GM12878 (cell line): Measurements from ENCODE around the gene NCDN. TPM values are rescaled to one million over a fixed set of nuclear protein-coding genes. Genes with fewer than 3 reads are reported as not detected.

Experiments used
- ATAC-seq: fragments of 200-7000 bp; cut with Tn5 transposase; 3 replicates; pipeline ENCODE4 v1.9.1; 2020; ENCODE audit warnings: mild to moderate bottlenecking, moderate library complexity
- BruUV-seq: library from RNA; stranded (reverse); fragments of 400-500 nt; replicated peaks from 2 replicates; lab custom pipeline; 2021; lab: Mats Ljungman, UMichigan
- CTCF ChIA-PET: fragments of 300-600 bp; sonication (Branson Sonifier 250); formaldehyde crosslinking; extraction: SDS; loops from one replicate; lab custom pipeline; 2021; ENCODE audit warnings: inconsistent platforms; lab: Yijun Ruan, JAX
- POLR2A ChIA-PET: fragments of 350-600 bp; formaldehyde crosslinking; extraction: SDS; loops from one replicate; lab custom pipeline; 2021; ENCODE audit warnings: inconsistent platforms; lab: Charles Lee
- RAD21 ChIA-PET: fragments of 300-600 bp; sonication (Branson Sonifier 250); formaldehyde crosslinking; loops from one replicate; lab custom pipeline; 2023; ENCODE audit warnings: antibody characterized with exemption; ENCODE audit not compliant: unreplicated experiment; lab: Charles Lee
- SMC1A ChIA-PET: fragments of 300-600 bp; sonication (Branson Sonifier 250); formaldehyde crosslinking; loops from one replicate; lab custom pipeline; 2023; ENCODE audit not compliant: unreplicated experiment, uncharacterized antibody; lab: Charles Lee
- DNase-seq: peaks from one replicate; pipeline ENCODE4 v3.0.0-alpha.2; 2011; ENCODE audit warnings: low read depth, low spot score
- FAIRE-seq: peaks from 3 replicates; lab custom pipeline; 2011; peaks lifted over from hg19 to GRCh38; lab: Jason Lieb, UNC
- H2AFZ ChIP-seq: 2 replicates; pipeline ENCODE4 v1.6.0; 2011; ENCODE audit warnings: low read depth, low read length, control low read depth; ENCODE audit not compliant: control insufficient read depth
- H3K27ac ChIP-seq: 2 replicates; pipeline ENCODE4 v1.5.1; 2011; ENCODE audit warnings: control low read depth; ENCODE audit not compliant: control insufficient read depth, insufficient read depth
- H3K27me3 ChIP-seq, 2 experiments: replicated peaks in 1 of 2; 2 replicates each; pipeline versions ENCODE4 v1.6.0 to v1.6.1; 2011; ENCODE audit warnings: low read length in 1 of 2; ENCODE audit not compliant: control insufficient read depth in 2 of 2, insufficient read depth in 2 of 2
- H3K36me3 ChIP-seq, 2 experiments: 2 replicates each; pipeline ENCODE4 v1.5.1; 2011; ENCODE audit warnings: low read length in 1 of 2; ENCODE audit not compliant: control insufficient read depth in 2 of 2, insufficient read depth in 2 of 2
- H3K4me1 ChIP-seq: 2 replicates; pipeline ENCODE4 v1.6.1; 2011; ENCODE audit warnings: mild to moderate bottlenecking, low read length, moderate library complexity, mixed read lengths; ENCODE audit not compliant: control insufficient read depth, insufficient read depth
- H3K4me2 ChIP-seq: 2 replicates; pipeline ENCODE4 v1.6.0; 2011; ENCODE audit warnings: control low read depth; ENCODE audit not compliant: control insufficient read depth, insufficient read depth
- H3K4me3 ChIP-seq: fragments of 200-600 bp; sonication (generic); 2 replicates; pipeline ENCODE4 v1.5.1; 2016
- H3K79me2 ChIP-seq: 2 replicates; pipeline ENCODE4 v1.6.0; 2011; ENCODE audit warnings: low read length; ENCODE audit not compliant: control insufficient read depth, insufficient read depth
- H3K9ac ChIP-seq: 2 replicates; pipeline ENCODE4 v1.8.0; 2011; ENCODE audit warnings: low read length, control low read depth, mixed read lengths; ENCODE audit not compliant: control insufficient read depth, insufficient read depth
- H3K9me3 ChIP-seq: replicated peaks from 3 replicates; pipeline ENCODE4 v1.5.1; 2011; ENCODE audit warnings: mild to moderate bottlenecking, low read length; ENCODE audit not compliant: control insufficient read depth, insufficient read depth
- H4K20me1 ChIP-seq: 2 replicates; pipeline ENCODE4 v1.6.0; 2011; ENCODE audit not compliant: control insufficient read depth, insufficient read depth
- EZH2 ChIP-seq: IDR thresholded peaks from 2 replicates; pipeline ENCODE4 v1.6.1; 2012; ENCODE audit warnings: low read depth, mild to moderate bottlenecking, control low read depth, inconsistent platforms, low read length, borderline replicate concordance; ENCODE audit not compliant: control insufficient read depth
- STAT1 ChIP-seq: fragments of 450-650 bp; conservative IDR thresholded peaks from 2 replicates; pipeline ENCODE4 v1.6.1; 2014; ENCODE audit warnings: antibody characterized with exemption, mild to moderate bottlenecking
- WGBS: methylation state at CpG from one replicate; pipeline ENCODE4 v1.1.6; 2016; ENCODE audit warnings: low lambda C conversion rate; ENCODE audit not compliant: insufficient replicate concordance, insufficient coverage; ENCODE audit errors: missing lambda C conversion rate; 5-methylcytosine and 5-hydroxymethylcytosine counted together
- in situ Hi-C: fragments of 300-500 bp; cut with MboI; formaldehyde crosslinking; loops from 9 replicates; pipeline ENCODE4 v1.14.3; 2018; ENCODE audit warnings: mixed read lengths
- intact Hi-C: fragments of 100-400 bp; cut with micrococcal nuclease; formaldehyde crosslinking; loops from one replicate; pipeline ENCODE4 v1.14.2; 2022; ENCODE audit not compliant: unreplicated experiment
- polyA plus RNA-seq, 11 experiments: library from polyadenylated mRNA; depleted of rRNA in 4 of 11; unstranded in 6 of 11; stranded (reverse) in 5 of 11; fragments of >200 nt; fragmentation: Nextera tagmentation in 4 of 11; fragmentation: Illumina TruSeq in 1 of 11; extraction: Ambion mirVana in 4 of 11; extraction: Trizol in 1 of 11; gene quantifications; 1 replicate in 1 of 11; 2 replicates in 10 of 11; pipeline versions ENCODE4 v1.2.1 to v1.2.3, GENCODE V29; 2011 to 2016; ENCODE audit warnings: inconsistent platforms in 2 of 11, missing spikeins in 2 of 11, low read depth in 1 of 11
- total RNA-seq, 4 experiments: library from RNA; depleted of rRNA in 3 of 4; stranded (reverse); fragments of >200 nt in 3 of 4; fragmentation: Illumina TruSeq in 1 of 4; extraction: Trizol in 1 of 4; gene quantifications; 2 replicates each; pipeline versions ENCODE4 v1.2.1 to v1.2.3, GENCODE V29; 2013 to 2021
- TF ChIP-seq, protein P1 (sequence below): IDR thresholded peaks from 2 replicates; pipeline ENCODE4 v1.6.1; 2011; ENCODE audit warnings: borderline replicate concordance, low read depth, mild to moderate bottlenecking, moderate library complexity, low read length; ENCODE audit not compliant: insufficient read depth, poor library complexity, severe bottlenecking
- TF ChIP-seq, protein P2 (sequence below): fragments of 450-650 bp; IDR thresholded peaks from 2 replicates; pipeline ENCODE4 v1.6.1; 2018; ENCODE audit warnings: borderline replicate concordance, mild to moderate bottlenecking; ENCODE audit not compliant: partially characterized antibody

The NCDN gene
- total and polyA plus RNA-seq, 10 of the 15 experiments (the other 5 are each of a cell fraction or from before 2014, with no cell fraction given): 1.8 to 25.5 (median 10.9) TPM

- no peak overlapping the region for H2AFZ ChIP-seq
- ChIA-PET CTCF (no interaction called here), POLR2A (no interaction called here), SMC1A (no interaction called here), RAD21 (no interaction called here)
- H3K9me3 ChIP-seq: no peaks in the 10 kb centered on the region
- H3K4me3 ChIP-seq: no peak overlapping the region
- TF ChIP-seq STAT1 (no peak), EZH2 (no peak)
- TF ChIP-seq, protein P1, sequence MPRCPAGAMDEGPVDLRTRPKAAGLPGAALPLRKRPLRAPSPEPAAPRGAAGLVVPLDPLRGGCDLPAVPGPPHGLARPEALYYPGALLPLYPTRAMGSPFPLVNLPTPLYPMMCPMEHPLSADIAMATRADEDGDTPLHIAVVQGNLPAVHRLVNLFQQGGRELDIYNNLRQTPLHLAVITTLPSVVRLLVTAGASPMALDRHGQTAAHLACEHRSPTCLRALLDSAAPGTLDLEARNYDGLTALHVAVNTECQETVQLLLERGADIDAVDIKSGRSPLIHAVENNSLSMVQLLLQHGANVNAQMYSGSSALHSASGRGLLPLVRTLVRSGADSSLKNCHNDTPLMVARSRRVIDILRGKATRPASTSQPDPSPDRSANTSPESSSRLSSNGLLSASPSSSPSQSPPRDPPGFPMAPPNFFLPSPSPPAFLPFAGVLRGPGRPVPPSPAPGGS: peak; percentile 43
- TF ChIP-seq, protein P2, sequence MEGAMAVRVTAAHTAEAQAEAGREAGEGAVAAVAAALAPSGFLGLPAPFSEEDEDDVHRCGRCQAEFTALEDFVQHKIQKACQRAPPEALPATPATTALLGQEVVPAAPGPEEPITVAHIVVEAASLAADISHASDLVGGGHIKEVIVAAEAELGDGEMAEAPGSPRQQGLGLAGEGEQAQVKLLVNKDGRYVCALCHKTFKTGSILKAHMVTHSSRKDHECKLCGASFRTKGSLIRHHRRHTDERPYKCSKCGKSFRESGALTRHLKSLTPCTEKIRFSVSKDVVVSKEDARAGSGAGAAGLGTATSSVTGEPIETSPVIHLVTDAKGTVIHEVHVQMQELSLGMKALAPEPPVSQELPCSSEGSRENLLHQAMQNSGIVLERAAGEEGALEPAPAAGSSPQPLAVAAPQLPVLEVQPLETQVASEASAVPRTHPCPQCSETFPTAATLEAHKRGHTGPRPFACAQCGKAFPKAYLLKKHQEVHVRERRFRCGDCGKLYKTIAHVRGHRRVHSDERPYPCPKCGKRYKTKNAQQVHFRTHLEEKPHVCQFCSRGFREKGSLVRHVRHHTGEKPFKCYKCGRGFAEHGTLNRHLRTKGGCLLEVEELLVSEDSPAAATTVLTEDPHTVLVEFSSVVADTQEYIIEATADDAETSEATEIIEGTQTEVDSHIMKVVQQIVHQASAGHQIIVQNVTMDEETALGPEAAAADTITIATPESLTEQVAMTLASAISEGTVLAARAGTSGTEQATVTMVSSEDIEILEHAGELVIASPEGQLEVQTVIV: no peak
- no peaks in the 10 kb centered on the region for H3K4me1 ChIP-seq
- in situ Hi-C loops (no loop called here), intact Hi-C loops (no loop called here)
- TSS peak; percentile 21 for BruUV-seq
- WGBS: 90% methylated on average over 7 of the region's 7 CpGs
- no peaks in the 10 kb centered on the region for H3K27me3 ChIP-seq
- no peak overlapping the region for H3K27ac ChIP-seq
- ATAC-seq: no peak
- no peak for FAIRE-seq
- H3K4me2 ChIP-seq: no peak overlapping the region
- no peak for DNase-seq
- H4K20me1 ChIP-seq: no peaks in the 10 kb centered on the region
- H3K36me3 ChIP-seq: peaks cover 6 to 9% of the 10 kb centered on the region in 2 experiments; a peak in 3 of 4 replicates
- H3K79me2 ChIP-seq: no peaks in the 10 kb centered on the region
- no peak overlapping the region for H3K9ac ChIP-seq
These were observed 38.1 kb downstream of the NCDN start for GRCh38 chr1:35595684-35596083.
